ENCODE data around the gene TCHHL1. TPM values are rescaled to one million over a fixed set of nuclear protein-coding genes. Genes with fewer than 3 reads are reported as not detected.

The TCHHL1 gene
- total RNA-seq, 1 experiment from 2014 or later: not detected

DNA sequence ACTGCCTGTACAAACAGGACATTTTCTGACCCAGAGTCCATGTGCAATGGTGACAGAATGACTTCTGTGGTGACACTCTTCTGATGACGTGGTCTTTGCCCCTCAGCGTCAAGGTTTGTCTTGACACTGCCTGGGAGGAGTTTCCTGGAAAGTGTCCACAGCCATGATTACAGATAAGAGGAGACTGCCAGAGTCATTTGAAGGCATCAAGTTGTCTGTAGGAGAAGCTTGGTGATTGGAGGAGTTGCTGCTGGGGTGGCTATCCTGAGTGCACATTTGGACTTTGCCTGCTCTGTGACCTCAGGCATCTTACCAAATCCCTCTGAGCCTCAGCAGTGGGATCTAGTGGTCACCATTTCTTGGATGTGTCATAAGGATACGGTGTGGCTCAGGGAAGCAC is 17.7 kb downstream of the TCHHL1 start:
- intact Hi-C loops (cut with micrococcal nuclease; ENCODE audit: unreplicated experiment): no loop called here
- Mint-ChIP-seq H3K27ac (ENCODE audit: unreplicated experiment) (no peak overlapping the region), H3K4me1 (ENCODE audit: low read depth, unreplicated experiment) (no peaks in the 10 kb centered on the region), H3K27me3 (ENCODE audit: unreplicated experiment) (peaks cover 77% of the 10 kb centered on the region), H3K9me3 (ENCODE audit: low read depth, unreplicated experiment) (no peaks in the 10 kb centered on the region), H3K36me3 (ENCODE audit: insufficient read depth, unreplicated experiment) (no peaks in the 10 kb centered on the region), H3K4me3 (ENCODE audit: low read depth, unreplicated experiment) (no peak overlapping the region)
- TF ChIP-seq, protein P1, sequence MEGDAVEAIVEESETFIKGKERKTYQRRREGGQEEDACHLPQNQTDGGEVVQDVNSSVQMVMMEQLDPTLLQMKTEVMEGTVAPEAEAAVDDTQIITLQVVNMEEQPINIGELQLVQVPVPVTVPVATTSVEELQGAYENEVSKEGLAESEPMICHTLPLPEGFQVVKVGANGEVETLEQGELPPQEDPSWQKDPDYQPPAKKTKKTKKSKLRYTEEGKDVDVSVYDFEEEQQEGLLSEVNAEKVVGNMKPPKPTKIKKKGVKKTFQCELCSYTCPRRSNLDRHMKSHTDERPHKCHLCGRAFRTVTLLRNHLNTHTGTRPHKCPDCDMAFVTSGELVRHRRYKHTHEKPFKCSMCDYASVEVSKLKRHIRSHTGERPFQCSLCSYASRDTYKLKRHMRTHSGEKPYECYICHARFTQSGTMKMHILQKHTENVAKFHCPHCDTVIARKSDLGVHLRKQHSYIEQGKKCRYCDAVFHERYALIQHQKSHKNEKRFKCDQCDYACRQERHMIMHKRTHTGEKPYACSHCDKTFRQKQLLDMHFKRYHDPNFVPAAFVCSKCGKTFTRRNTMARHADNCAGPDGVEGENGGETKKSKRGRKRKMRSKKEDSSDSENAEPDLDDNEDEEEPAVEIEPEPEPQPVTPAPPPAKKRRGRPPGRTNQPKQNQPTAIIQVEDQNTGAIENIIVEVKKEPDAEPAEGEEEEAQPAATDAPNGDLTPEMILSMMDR (IDR thresholded peaks at IDR 0.05; ENCODE audit: unreplicated experiment): no peak
- no TSS peak for BruUV-seq (replicated peaks)
- CTCF ChIA-PET: no interaction called here
- no peak for DNase-seq

DNA sequence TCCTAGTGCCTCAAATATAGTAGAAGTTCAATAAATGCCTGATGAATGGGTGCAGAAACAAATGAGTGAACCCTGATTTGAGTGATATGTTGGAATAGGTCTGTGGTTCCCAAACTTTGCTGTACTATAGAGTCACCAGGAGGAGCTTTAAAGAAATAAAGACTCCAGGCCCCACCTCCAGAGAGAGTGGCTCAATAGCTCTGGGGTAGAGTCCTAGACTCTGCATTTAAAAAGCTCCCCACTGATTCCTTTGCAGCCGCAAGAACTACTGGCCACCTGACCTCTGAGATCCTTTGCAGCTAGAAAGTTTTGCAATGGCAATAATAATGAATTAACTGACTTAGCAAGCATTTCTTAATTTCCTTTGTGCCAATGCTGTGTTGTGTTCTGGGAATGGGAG is 20.9 kb downstream of the TCHHL1 start:
- no TSS peak for BruUV-seq (replicated peaks)
- CTCF ChIA-PET: interaction anchor here (1.2 kb wide), 1 partner anchor 8 kb away, joined by 3 read pairs; no protein-coding TSS in a partner anchor
- no peaks in the 10 kb centered on the region for H3K36me3 Mint-ChIP-seq (ENCODE audit: insufficient read depth, unreplicated experiment)
- no peak for DNase-seq
- no peaks in the 10 kb centered on the region for H3K4me1 Mint-ChIP-seq (ENCODE audit: low read depth, unreplicated experiment)
- no peak overlapping the region for H3K27ac Mint-ChIP-seq (ENCODE audit: unreplicated experiment)
- H3K27me3 Mint-ChIP-seq (ENCODE audit: unreplicated experiment): peaks cover 47% of the 10 kb centered on the region
- TF ChIP-seq, protein P1 (IDR thresholded peaks at IDR 0.05; ENCODE audit: unreplicated experiment): no peak
- intact Hi-C loops (cut with micrococcal nuclease; ENCODE audit: unreplicated experiment): no loop called here
- H3K9me3 Mint-ChIP-seq (ENCODE audit: low read depth, unreplicated experiment): no peaks in the 10 kb centered on the region
- H3K4me3 Mint-ChIP-seq (ENCODE audit: low read depth, unreplicated experiment): no peak overlapping the region

DNA sequence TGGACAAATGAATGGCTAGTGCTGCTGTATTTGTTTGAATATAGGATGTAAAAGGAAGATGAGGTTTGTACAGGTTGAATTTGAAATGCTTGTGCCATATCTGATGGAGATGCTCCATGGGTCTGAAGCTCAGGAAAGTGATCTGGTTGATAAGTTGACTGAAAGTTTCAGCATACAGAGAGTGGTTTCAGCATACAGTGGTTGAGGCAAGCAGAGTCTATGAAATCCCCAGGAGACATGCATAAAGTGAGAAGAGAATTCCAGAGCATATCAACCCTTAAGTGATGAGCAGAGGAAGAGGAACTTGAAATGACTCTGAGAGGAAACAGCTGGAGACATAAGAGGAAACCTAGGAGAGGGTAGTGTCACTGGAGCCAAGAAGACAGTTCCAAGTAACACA is 21.7 kb downstream of the TCHHL1 start:
- no peak for DNase-seq
- Mint-ChIP-seq H3K4me1 (ENCODE audit: low read depth, unreplicated experiment) (no peaks in the 10 kb centered on the region), H3K9me3 (ENCODE audit: low read depth, unreplicated experiment) (no peaks in the 10 kb centered on the region), H3K27ac (ENCODE audit: unreplicated experiment) (no peak overlapping the region), H3K36me3 (ENCODE audit: insufficient read depth, unreplicated experiment) (no peaks in the 10 kb centered on the region), H3K4me3 (ENCODE audit: low read depth, unreplicated experiment) (no peak overlapping the region), H3K27me3 (ENCODE audit: unreplicated experiment) (peaks cover 39% of the 10 kb centered on the region)
- no TSS peak for BruUV-seq (replicated peaks)
- CTCF ChIA-PET: interaction anchor here (1.2 kb wide), 1 partner anchor 9 kb away, joined by 3 read pairs; no protein-coding TSS in a partner anchor
- TF ChIP-seq, protein P1 (IDR thresholded peaks at IDR 0.05; ENCODE audit: unreplicated experiment): no peak
- intact Hi-C loops (cut with micrococcal nuclease; ENCODE audit: unreplicated experiment): no loop called here

DNA sequence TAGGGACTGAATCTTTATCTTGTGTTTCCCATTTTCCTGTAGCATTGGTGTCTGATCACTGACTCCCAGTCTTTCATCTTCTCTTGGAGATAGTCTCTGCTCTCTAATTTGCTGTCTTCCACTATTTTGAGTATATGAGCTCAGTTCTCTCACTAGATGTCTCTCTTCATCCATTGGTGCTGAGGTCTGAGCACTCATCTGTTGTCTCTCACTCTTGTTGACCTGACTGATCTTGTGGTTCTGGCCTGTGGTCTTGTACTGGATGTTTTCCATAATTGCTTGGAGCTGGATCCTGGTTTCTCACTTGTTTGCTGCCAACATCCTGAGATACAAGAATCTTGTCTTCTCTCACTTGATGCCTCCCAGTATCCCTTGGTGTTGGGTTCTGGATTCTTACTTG is 26.9 kb downstream of the TCHHL1 start:
- no peaks in the 10 kb centered on the region for H3K4me1 Mint-ChIP-seq (ENCODE audit: low read depth, unreplicated experiment)
- no peak overlapping the region for H3K4me3 Mint-ChIP-seq (ENCODE audit: low read depth, unreplicated experiment)
- no TSS peak for BruUV-seq (replicated peaks)
- H3K9me3 Mint-ChIP-seq (ENCODE audit: low read depth, unreplicated experiment): no peaks in the 10 kb centered on the region
- CTCF ChIA-PET: no interaction called here
- intact Hi-C loops (cut with micrococcal nuclease; ENCODE audit: unreplicated experiment): no loop called here
- TF ChIP-seq, protein P1 (IDR thresholded peaks at IDR 0.05; ENCODE audit: unreplicated experiment): no peak
- peaks cover 9% of the 10 kb centered on the region for H3K27me3 Mint-ChIP-seq (ENCODE audit: unreplicated experiment)
- no peak for DNase-seq
- no peaks in the 10 kb centered on the region for H3K36me3 Mint-ChIP-seq (ENCODE audit: insufficient read depth, unreplicated experiment)
- H3K27ac Mint-ChIP-seq (ENCODE audit: unreplicated experiment): no peak overlapping the region
